GM10847 (cell line): Measurements from ENCODE around the gene NPHS2.

ENCODE experiments used
- POLR2A ChIP-seq: IDR thresholded peaks from 2 replicates; pipeline ENCODE4 v1.6.1; 2011; ENCODE audit not compliant: insufficient read length; ENCODE audit errors: extremely low read depth

Gene NPHS2

GRCh38 chr1:179558078-179558477, 17.7 kb downstream of the NPHS2 start:
- no peak for TF ChIP-seq POLR2A

- no peak for TF ChIP-seq POLR2A
These were observed 21.3 kb downstream of the NPHS2 start for GRCh38 chr1:179554427-179554826.

- TF ChIP-seq POLR2A, result no peak
These were observed 24.7 kb downstream of the NPHS2 start for GRCh38 chr1:179550746-179551682.

GRCh38 chr1:179549368-179549700, 26.4 kb downstream of the NPHS2 start:
- TF ChIP-seq POLR2A, result no peak

GRCh38 chr1:179548666-179549367, 26.9 kb downstream of the NPHS2 start:
- no peak for TF ChIP-seq POLR2A

GRCh38 chr1:179547021-179547535, 28.7 kb downstream of the NPHS2 start:
- no peak for TF ChIP-seq POLR2A

GRCh38 chr1:179545321-179545720, 30.4 kb downstream of the NPHS2 start:
- no peak for TF ChIP-seq POLR2A

- TF ChIP-seq POLR2A, result no peak
These were observed 34.0 kb downstream of the NPHS2 start for GRCh38 chr1:179541774-179542173.

- no peak for TF ChIP-seq POLR2A
These were observed 45.4 kb downstream of the NPHS2 start for GRCh38 chr1:179530352-179530751.

GRCh38 chr1:179529482-179530195, 46.1 kb downstream of the NPHS2 start:
- TF ChIP-seq POLR2A, result no peak

- TF ChIP-seq POLR2A, result no peak
These were observed 58.6 kb downstream of the NPHS2 start for GRCh38 chr1:179516976-179517705.

GRCh38 chr1:179510038-179510437, 65.7 kb downstream of the NPHS2 start:
- no peak for TF ChIP-seq POLR2A

GRCh38 chr1:179509384-179509783, 66.4 kb downstream of the NPHS2 start:
- TF ChIP-seq POLR2A, result no peak

- no peak for TF ChIP-seq POLR2A
These were observed 69.5 kb downstream of the NPHS2 start for GRCh38 chr1:179506199-179506598.
